Gastrocnemius medialis (tissue), 4 donors: ENCODE measurements around the gene CUL2.

Experiments used
- CTCF ChIP-seq, 5 experiments: fragments of 450-650 bp in 3 of 5; fragments of 200-600 bp in 2 of 5; sonication (generic) in 2 of 5; IDR thresholded peaks in 4 of 5; conservative IDR thresholded peaks in 1 of 5; 1 replicate in 4 of 5; 2 replicates in 1 of 5; pipeline ENCODE4 v1.5.1; 2016 to 2019; ENCODE audit warnings: antibody characterized with exemption in 5 of 5, mild to moderate bottlenecking in 3 of 5, moderate library complexity in 3 of 5
- POLR2A ChIP-seq, 2 donors: fragments of 450-650 bp; IDR thresholded peaks; one replicate each; pipeline ENCODE4 v1.6.1; 2017; ENCODE audit warnings: antibody characterized with exemption in 2 of 2, mild to moderate bottlenecking in 2 of 2, moderate library complexity in 2 of 2

- no peak for TF ChIP-seq CTCF (IDR thresholded peaks at IDR 0.05 in 4 of 5, conservative IDR thresholded peaks at IDR 0.05 in 1 of 5)
- no peak for TF ChIP-seq POLR2A (IDR thresholded peaks at IDR 0.05)
These were observed 33.5 kb downstream of the CUL2 start for GRCh38 chr10:35056686-35057085.
